Adipocyte (in vitro differentiated cells): Measurements from ENCODE around the gene XKR3.
"Not testable (repeated sequence)": the region's sequence is repeated elsewhere in the genome, so short reads cannot be mapped to it uniquely, and the experiment has no call there.

ENCODE experiments used
- DNase-seq: peaks from one replicate; pipeline ENCODE4 v3.0.0-alpha.2; 2015; ENCODE audit warnings: low read depth
- H3K27me3 ChIP-seq: replicated peaks from 2 replicates; pipeline ENCODE4 v1.7.0; 2013; ENCODE audit warnings: mild to moderate bottlenecking, low read length, moderate library complexity; ENCODE audit not compliant: control insufficient read depth, insufficient read depth
- H3K36me3 ChIP-seq: 2 replicates; pipeline ENCODE4 v1.7.0; 2013; ENCODE audit warnings: low read length, mild to moderate bottlenecking, moderate library complexity; ENCODE audit not compliant: control insufficient read depth, insufficient read depth, severe bottlenecking
- H3K4me1 ChIP-seq: 2 replicates; pipeline ENCODE4 v1.7.0; 2013; ENCODE audit warnings: mild to moderate bottlenecking, low read length, moderate library complexity; ENCODE audit not compliant: control insufficient read depth, insufficient read depth
- H3K4me3 ChIP-seq: 2 replicates; pipeline ENCODE4 v1.7.0; 2013; ENCODE audit warnings: mild to moderate bottlenecking, low read length, moderate library complexity
- H3K9ac ChIP-seq: 2 replicates; pipeline ENCODE4 v1.7.0; 2013; ENCODE audit warnings: mild to moderate bottlenecking, low read length, moderate library complexity
- H3K9me3 ChIP-seq: 2 replicates; pipeline ENCODE4 v1.7.0; 2013; ENCODE audit warnings: mild to moderate bottlenecking, low read length, moderate library complexity; ENCODE audit not compliant: control insufficient read depth

XKR3 gene

GRCh38 chr22:16824716-16825687 is at the start of gene XKR3:
Gene XKR3, minus strand, starts transcription at chr22:16825411. Its CDS starts 17,338 bp downstream, at chr22:16808073.
- DNase-seq = peak; percentile 2
- H3K4me3 ChIP-seq = peak within 1 kb of the TSS; percentile 44
- no peaks in the 10 kb centered on the region for H3K36me3 ChIP-seq
- peak within 1 kb of the TSS; percentile 49 for H3K9ac ChIP-seq
- H3K9me3 ChIP-seq = peaks cover 4% of the 10 kb centered on the region
- H3K4me1 ChIP-seq = peaks cover 20% of the 10 kb centered on the region
- H3K27me3 ChIP-seq = no peaks in the 10 kb centered on the region

GRCh38 chr22:16869640-16870039 is 44.4 kb upstream of the XKR3 start:
- H3K4me3 ChIP-seq, DNase-seq, H3K27me3 ChIP-seq, H3K36me3 ChIP-seq, H3K9me3 ChIP-seq: not testable (repeated sequence)
- Histone ChIP-seq H3K4me1 (peaks cover 26% of the 10 kb centered on the region), H3K9ac (peak overlapping the region; percentile 63)

GRCh38 chr22:16866167-16866566 is 41.0 kb upstream of the XKR3 start:
- Histone ChIP-seq H3K36me3 (no peaks in the 10 kb centered on the region), H3K27me3 (no peaks in the 10 kb centered on the region), H3K9me3 (no peaks in the 10 kb centered on the region), H3K9ac (no peak overlapping the region), H3K4me1 (peaks cover 26% of the 10 kb centered on the region), H3K4me3 (no peak overlapping the region)
- DNase-seq = no peak

GRCh38 chr22:16856851-16857250 is 31.6 kb upstream of the XKR3 start:
- not testable (repeated sequence) for H3K9ac ChIP-seq, DNase-seq, H3K9me3 ChIP-seq, H3K4me1 ChIP-seq, H3K36me3 ChIP-seq, H3K4me3 ChIP-seq
- peaks cover 14% of the 10 kb centered on the region for H3K27me3 ChIP-seq

- H3K9ac ChIP-seq = no peak overlapping the region
- H3K27me3 ChIP-seq = peaks cover 6% of the 10 kb centered on the region
- H3K9me3 ChIP-seq = no peaks in the 10 kb centered on the region
- H3K4me1 ChIP-seq = peaks cover 14% of the 10 kb centered on the region
- H3K36me3 ChIP-seq = no peaks in the 10 kb centered on the region
- no peak for DNase-seq
- H3K4me3 ChIP-seq = no peak overlapping the region
Measured at GRCh38 chr22:16854631-16855030, 29.4 kb upstream of the XKR3 start.

- not testable (repeated sequence) for H3K27me3 ChIP-seq, H3K4me3 ChIP-seq, DNase-seq, H3K9ac ChIP-seq, H3K36me3 ChIP-seq, H3K9me3 ChIP-seq
- peaks cover 14% of the 10 kb centered on the region for H3K4me1 ChIP-seq
Measured at GRCh38 chr22:16851268-16851996, 26.2 kb upstream of the XKR3 start.

- Histone ChIP-seq H3K9ac (no peak overlapping the region), H3K4me3 (no peak overlapping the region), H3K27me3 (no peaks in the 10 kb centered on the region), H3K9me3 (no peaks in the 10 kb centered on the region), H3K4me1 (peaks cover 14% of the 10 kb centered on the region), H3K36me3 (no peaks in the 10 kb centered on the region)
- no peak for DNase-seq
Measured at GRCh38 chr22:16847271-16847670, 22.1 kb upstream of the XKR3 start.

GRCh38 chr22:16845881-16846280 is 20.7 kb upstream of the XKR3 start:
- Histone ChIP-seq H3K4me1 (peaks cover 2% of the 10 kb centered on the region), H3K9me3 (no peaks in the 10 kb centered on the region), H3K4me3 (no peak overlapping the region), H3K9ac (no peak overlapping the region), H3K36me3 (no peaks in the 10 kb centered on the region), H3K27me3 (no peaks in the 10 kb centered on the region)
- DNase-seq = no peak

- no peak overlapping the region for H3K4me3 ChIP-seq
- no peaks in the 10 kb centered on the region for H3K27me3 ChIP-seq
- no peak for DNase-seq
- H3K9me3 ChIP-seq = no peaks in the 10 kb centered on the region
- no peaks in the 10 kb centered on the region for H3K36me3 ChIP-seq
- no peaks in the 10 kb centered on the region for H3K4me1 ChIP-seq
- H3K9ac ChIP-seq = no peak overlapping the region
Measured at GRCh38 chr22:16845465-16845864, 20.3 kb upstream of the XKR3 start.

GRCh38 chr22:16844529-16844928 is 19.3 kb upstream of the XKR3 start:
- Histone ChIP-seq H3K4me1 (no peaks in the 10 kb centered on the region), H3K9ac (no peak overlapping the region), H3K9me3 (no peaks in the 10 kb centered on the region), H3K36me3 (no peaks in the 10 kb centered on the region), H3K27me3 (no peaks in the 10 kb centered on the region), H3K4me3 (no peak overlapping the region)
- no peak for DNase-seq

GRCh38 chr22:16838073-16838472 is 12.9 kb upstream of the XKR3 start:
- no peak for DNase-seq
- no peaks in the 10 kb centered on the region for H3K36me3 ChIP-seq
- H3K4me3 ChIP-seq = peak overlapping the region; percentile 50
- H3K9ac ChIP-seq = peak overlapping the region; percentile 27
- H3K27me3 ChIP-seq = no peaks in the 10 kb centered on the region
- H3K4me1 ChIP-seq = peaks cover 40% of the 10 kb centered on the region
- H3K9me3 ChIP-seq = no peaks in the 10 kb centered on the region
